Measurements from ENCODE around the gene OR8B12. TPM values are rescaled to one million over a fixed set of nuclear protein-coding genes. Genes with fewer than 3 reads are reported as not detected.

The OR8B12 gene
- total and polyA plus RNA-seq, 10 of the 15 experiments (the other 5 are each of a cell fraction or from before 2014, with no cell fraction given) = not detected

- no peak overlapping the region for H3K4me3 ChIP-seq
- H3K36me3 ChIP-seq (ENCODE audit: control insufficient read depth in 2 of 2, insufficient read depth in 2 of 2, low read length in 1 of 2) = no peaks in the 10 kb centered on the region
- no peak overlapping the region for H2AFZ ChIP-seq (ENCODE audit: control insufficient read depth, low read depth, low read length)
- intact Hi-C loops (cut with micrococcal nuclease; ENCODE audit: unreplicated experiment) (no loop called here), in situ Hi-C loops (cut with MboI) (loop anchor here (10.0 kb wide), 1 partner anchor 509 kb away; no protein-coding TSS in a partner anchor)
- H3K9me3 ChIP-seq (replicated peaks; ENCODE audit: control insufficient read depth, insufficient read depth, low read length) = no peaks in the 10 kb centered on the region
- no peak overlapping the region for H3K4me2 ChIP-seq (ENCODE audit: control insufficient read depth, insufficient read depth)
- CTCF ChIA-PET = interaction anchor here (1.0 to 2.8 kb wide), 7 partner anchors 11 to 515 kb away, joined by 3 to 32 read pairs (median 5); no protein-coding TSS in a partner anchor
- TF ChIP-seq DPF2 (IDR thresholded peaks at IDR 0.05) (no peak), EGR1 (IDR thresholded peaks at IDR 0.05; ENCODE audit: borderline replicate concordance in 1 of 2, low read depth in 2 of 2, low read length in 2 of 2) (no peak), MLLT1 (IDR thresholded peaks at IDR 0.05) (no peak), YBX1 (IDR thresholded peaks at IDR 0.05) (no peak), WRNIP1 (IDR thresholded peaks at IDR 0.05; ENCODE audit: borderline replicate concordance, low read depth, low read length) (no peak), FOXK2 (IDR thresholded peaks at IDR 0.05) (no peak), ZBTB11 (CRISPR knock-in tag; IDR thresholded peaks at IDR 0.05) (no peak), HDAC2 (IDR thresholded peaks at IDR 0.05) (no peak), CUX1 (IDR thresholded peaks at IDR 0.05; ENCODE audit: insufficient replicate concordance, low read depth, low read length) (no peak), NBN (IDR thresholded peaks at IDR 0.05) (no peak), ASH2L (IDR thresholded peaks at IDR 0.05; ENCODE audit: borderline replicate concordance, low read depth) (no peak), ZNF24 (IDR thresholded peaks at IDR 0.05) (no peak), TARDBP (IDR thresholded peaks at IDR 0.05; ENCODE audit: borderline replicate concordance) (no peak)
- H3K79me2 ChIP-seq (ENCODE audit: control insufficient read depth, insufficient read depth, low read length) = no peaks in the 10 kb centered on the region
- H3K9ac ChIP-seq (ENCODE audit: control insufficient read depth, insufficient read depth, low read length) = no peak overlapping the region
- 62% methylated on average over 8 of the region's 8 CpGs for WGBS (ENCODE audit: insufficient coverage, insufficient replicate concordance, low lambda C conversion rate, missing lambda C conversion rate)
- H3K4me1 ChIP-seq (ENCODE audit: control insufficient read depth, insufficient read depth, low read length) = no peaks in the 10 kb centered on the region
- no peaks in the 10 kb centered on the region; a peak in 1 of 4 replicates for H3K27me3 ChIP-seq (replicated peaks in 1 of 2; ENCODE audit: control insufficient read depth in 2 of 2, insufficient read depth in 2 of 2, low read length in 1 of 2)
- DNase-seq (ENCODE audit: low read depth, low spot score) (no peak), ATAC-seq (no peak), FAIRE-seq (no peak)
- POLR2A ChIA-PET = no interaction called here
- H3K27ac ChIP-seq (ENCODE audit: control insufficient read depth, insufficient read depth) = no peak overlapping the region
- BruUV-seq (replicated peaks) = no TSS peak
- SMC1A ChIA-PET (ENCODE audit: uncharacterized antibody, unreplicated experiment) = interaction anchor here (0.9 kb wide), 1 partner anchor 253 kb away, joined by 3 read pairs; no protein-coding TSS in a partner anchor
- H4K20me1 ChIP-seq (ENCODE audit: control insufficient read depth, insufficient read depth) = no peaks in the 10 kb centered on the region
- RAD21 ChIA-PET (ENCODE audit: unreplicated experiment) = interaction anchor here (1.3 kb wide), 1 partner anchor 165 kb away, joined by 3 read pairs; no protein-coding TSS in a partner anchor
Measured at GRCh38 chr11:124583781-124584180, 40.3 kb upstream of the OR8B12 start.

Data from GM12878 (cell line).